Left lung (tissue), 10 donors: ENCODE results near the gene ALG9. TPM values are rescaled to one million over a fixed set of nuclear protein-coding genes. Genes with fewer than 3 reads are reported as not detected.
A peak's percentile ranks its signal among the peaks of the same experiment; 100 is the strongest.

Source experiments
- ATAC-seq: fragments of 200-7000 bp; cut with Tn5 transposase; one replicate; pipeline ENCODE4 v1.9.1; 2020; ENCODE audit warnings: moderate library complexity
- DNase-seq, 4 donors: peaks; one replicate each; pipeline ENCODE4 v3.0.0-alpha.2; 2013 to 2020
- H3K27ac ChIP-seq, 2 donors: fragments of 200-600 bp; sonication (generic) in 1 of 2; one replicate each; pipeline versions ENCODE4 v1.5.0 to v1.8.0; 2020 to 2021
- H3K27me3 ChIP-seq, 2 donors: fragments of 200-600 bp; sonication (generic) in 1 of 2; one replicate each; pipeline versions ENCODE4 v1.5.0 to v1.8.0; 2020 to 2021
- H3K36me3 ChIP-seq, 2 donors: fragments of 200-600 bp; sonication (generic) in 1 of 2; one replicate each; pipeline versions ENCODE4 v1.5.0 to v1.8.0; 2020 to 2021
- H3K4me1 ChIP-seq, 2 donors: fragments of 200-600 bp; one replicate each; pipeline ENCODE4 v1.8.0; 2021
- H3K4me3 ChIP-seq, 2 donors: fragments of 200-600 bp; sonication (generic) in 1 of 2; one replicate each; pipeline versions ENCODE4 v1.5.0 to v1.8.0; 2020 to 2021; ENCODE audit warnings: mild to moderate bottlenecking in 1 of 2
- H3K9me3 ChIP-seq, 2 donors: fragments of 200-600 bp; sonication (generic) in 1 of 2; one replicate each; pipeline versions ENCODE4 v1.5.0 to v1.8.0; 2020 to 2021
- intact Hi-C, 2 donors: fragments of 100-400 bp; cut with DNase I; formaldehyde crosslinking; loops; one replicate each; pipeline versions ENCODE4 v1.11.2 to v1.14.2; 2022
- polyA plus RNA-seq, 6 donors: library from polyadenylated mRNA; unstranded; fragments of 120-200 nt; gene quantifications; one replicate each; pipeline ENCODE4 v1.2.1, GENCODE V29; 2013; ENCODE audit not compliant: insufficient read length in 6 of 6
- total RNA-seq, 2 donors: library from RNA; stranded (reverse); fragmentation: NEBNext Ultra II Directional; extraction: Animal tissue kit (Norgen Biotek cat#: 25700); gene quantifications; one replicate each; pipeline ENCODE4 v1.2.1, GENCODE V29; 2021
- TF ChIP-seq, protein P1 (sequence below), 2 donors: fragments of 200-600 bp; sonication (generic) in 1 of 2; IDR thresholded peaks; one replicate each; pipeline versions ENCODE4 v1.5.0 to v1.8.0; 2021; ENCODE audit warnings: antibody characterized with exemption in 2 of 2
- donor health status: DM: no; HTN: yes; CAD: no.
- donor health status: DM: no; HTN: no; CAD: no.

The ALG9 gene
- total and polyA plus RNA-seq, 8 donors, result 27.5 to 51.0 (median 47.4) TPM

DNA sequence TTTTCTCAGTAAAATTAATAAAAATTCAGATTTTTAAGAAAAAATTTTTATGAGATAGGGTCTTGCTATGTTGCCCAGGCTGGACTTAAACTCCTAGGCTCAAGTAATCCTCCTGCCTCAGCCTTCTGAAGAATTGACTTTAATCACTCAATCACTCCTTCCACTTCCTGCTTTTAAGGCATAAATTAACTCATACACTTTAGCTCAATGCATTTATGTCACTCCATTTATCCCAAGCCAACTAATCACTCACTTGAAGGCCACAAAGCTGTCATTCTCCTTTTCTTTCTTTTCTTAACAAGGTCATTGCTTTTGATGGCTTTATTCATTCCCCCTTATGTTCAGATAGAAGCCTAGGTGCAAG is 877 bp downstream of the ALG9 start:
- peak in 1 of 4 donors; percentile 2 for DNase-seq
- H3K27me3 ChIP-seq, result no peaks in the 10 kb centered on the region
- peak overlapping the region; percentile 79 to 92 for H3K4me3 ChIP-seq
- H3K36me3 ChIP-seq, result peaks cover 0 to 29% of the 10 kb centered on the region in 2 donors
- peak overlapping the region; percentile 82 to 88 for H3K27ac ChIP-seq
- intact Hi-C loops, result loop anchor here in 1 of 2 donors (10.0 kb wide), 1 partner anchor 54 kb away; no protein-coding TSS in a partner anchor
- peaks cover 11 to 17% of the 10 kb centered on the region in 2 donors for H3K4me1 ChIP-seq
- ATAC-seq, result no peak
- TF ChIP-seq, protein P1, sequence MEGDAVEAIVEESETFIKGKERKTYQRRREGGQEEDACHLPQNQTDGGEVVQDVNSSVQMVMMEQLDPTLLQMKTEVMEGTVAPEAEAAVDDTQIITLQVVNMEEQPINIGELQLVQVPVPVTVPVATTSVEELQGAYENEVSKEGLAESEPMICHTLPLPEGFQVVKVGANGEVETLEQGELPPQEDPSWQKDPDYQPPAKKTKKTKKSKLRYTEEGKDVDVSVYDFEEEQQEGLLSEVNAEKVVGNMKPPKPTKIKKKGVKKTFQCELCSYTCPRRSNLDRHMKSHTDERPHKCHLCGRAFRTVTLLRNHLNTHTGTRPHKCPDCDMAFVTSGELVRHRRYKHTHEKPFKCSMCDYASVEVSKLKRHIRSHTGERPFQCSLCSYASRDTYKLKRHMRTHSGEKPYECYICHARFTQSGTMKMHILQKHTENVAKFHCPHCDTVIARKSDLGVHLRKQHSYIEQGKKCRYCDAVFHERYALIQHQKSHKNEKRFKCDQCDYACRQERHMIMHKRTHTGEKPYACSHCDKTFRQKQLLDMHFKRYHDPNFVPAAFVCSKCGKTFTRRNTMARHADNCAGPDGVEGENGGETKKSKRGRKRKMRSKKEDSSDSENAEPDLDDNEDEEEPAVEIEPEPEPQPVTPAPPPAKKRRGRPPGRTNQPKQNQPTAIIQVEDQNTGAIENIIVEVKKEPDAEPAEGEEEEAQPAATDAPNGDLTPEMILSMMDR (IDR thresholded peaks at IDR 0.05), result no peak
- no peaks in the 10 kb centered on the region for H3K9me3 ChIP-seq

DNA sequence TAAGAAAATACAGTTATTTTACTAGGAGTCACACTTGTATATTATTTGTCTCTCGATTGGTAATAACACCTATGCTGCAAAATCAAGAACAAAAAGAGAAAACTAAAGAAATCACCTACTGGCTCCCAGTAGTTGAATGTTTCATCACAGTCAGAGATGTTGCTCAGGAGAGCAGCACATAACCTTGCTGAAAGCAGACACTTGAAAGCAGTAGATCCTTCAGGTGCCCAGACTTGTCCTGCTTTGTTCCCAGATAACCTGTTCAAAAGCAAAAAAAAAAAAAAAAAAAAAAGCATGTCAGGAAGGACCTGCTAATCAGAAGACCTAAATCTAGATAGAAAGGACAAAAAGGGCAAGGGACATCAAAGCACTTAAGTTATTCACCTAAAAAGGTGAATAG is 1.3 kb downstream of the ALG9 start:
- DNase-seq, result no peak
- no peaks in the 10 kb centered on the region for H3K9me3 ChIP-seq
- H3K4me1 ChIP-seq, result peaks cover 11 to 17% of the 10 kb centered on the region in 2 donors
- TF ChIP-seq, protein P1 (IDR thresholded peaks at IDR 0.05), result no peak
- peak overlapping the region in 1 of 2 donors; percentile 92 for H3K4me3 ChIP-seq
- no peak for ATAC-seq
- H3K36me3 ChIP-seq, result peaks cover 0 to 29% of the 10 kb centered on the region in 2 donors
- intact Hi-C loops, result loop anchor here in 1 of 2 donors (10.0 kb wide), 1 partner anchor 55 kb away; no protein-coding TSS in a partner anchor
- H3K27ac ChIP-seq, result peak overlapping the region; percentile 82 to 88
- no peaks in the 10 kb centered on the region for H3K27me3 ChIP-seq

DNA sequence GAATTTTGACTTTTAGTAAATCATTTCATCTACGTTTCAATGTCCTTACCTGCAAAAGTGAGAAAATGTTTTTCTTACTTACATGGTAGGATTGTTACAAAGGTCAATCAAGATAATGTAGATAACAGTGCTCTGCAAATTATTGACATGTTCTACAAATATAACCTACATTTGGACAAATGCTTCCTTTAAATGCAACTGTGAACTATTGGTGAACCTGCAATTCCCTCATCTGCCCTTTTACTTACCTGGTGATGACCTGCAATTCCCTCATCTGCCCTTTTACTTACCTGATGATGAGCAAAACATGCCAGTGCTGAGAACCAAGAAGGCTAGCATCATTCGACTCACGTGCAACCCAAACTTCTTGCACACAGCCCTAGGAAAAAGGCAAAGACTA is 11.1 kb downstream of the ALG9 start:
- Histone ChIP-seq H3K4me3 (no peak overlapping the region), H3K27ac (no peak overlapping the region), H3K9me3 (no peaks in the 10 kb centered on the region), H3K4me1 (no peaks in the 10 kb centered on the region), H3K27me3 (no peaks in the 10 kb centered on the region), H3K36me3 (peaks cover 0 to 77% of the 10 kb centered on the region in 2 donors)
- DNase-seq, result no peak
- TF ChIP-seq, protein P1 (IDR thresholded peaks at IDR 0.05), result no peak
- no peak for ATAC-seq
- intact Hi-C loops, result no loop called here

DNA sequence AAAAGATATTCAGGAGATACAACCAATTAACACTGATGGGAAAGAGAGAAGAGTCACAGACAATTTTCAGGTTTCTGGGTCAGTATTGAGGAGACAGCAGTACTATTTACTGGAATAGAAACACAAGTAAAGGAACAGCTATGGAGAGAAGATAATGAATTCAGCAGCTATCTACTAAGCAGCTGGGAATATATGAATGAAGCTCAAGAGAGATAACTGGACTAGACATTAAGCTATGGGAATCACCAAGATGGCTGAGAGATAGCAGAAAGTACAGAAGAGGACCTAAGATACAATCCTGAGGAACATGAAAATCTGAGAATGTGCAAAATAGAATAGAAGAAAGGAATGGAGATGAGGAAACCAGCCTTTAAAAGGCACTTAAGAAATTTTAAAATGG is 15.9 kb downstream of the ALG9 start:
- Histone ChIP-seq H3K4me3 (no peak overlapping the region), H3K9me3 (no peaks in the 10 kb centered on the region), H3K36me3 (peaks cover 0 to 79% of the 10 kb centered on the region in 2 donors), H3K27ac (no peak overlapping the region), H3K27me3 (no peaks in the 10 kb centered on the region), H3K4me1 (no peaks in the 10 kb centered on the region)
- ATAC-seq, result no peak
- intact Hi-C loops, result no loop called here
- TF ChIP-seq, protein P1 (IDR thresholded peaks at IDR 0.05), result no peak
- no peak for DNase-seq

DNA sequence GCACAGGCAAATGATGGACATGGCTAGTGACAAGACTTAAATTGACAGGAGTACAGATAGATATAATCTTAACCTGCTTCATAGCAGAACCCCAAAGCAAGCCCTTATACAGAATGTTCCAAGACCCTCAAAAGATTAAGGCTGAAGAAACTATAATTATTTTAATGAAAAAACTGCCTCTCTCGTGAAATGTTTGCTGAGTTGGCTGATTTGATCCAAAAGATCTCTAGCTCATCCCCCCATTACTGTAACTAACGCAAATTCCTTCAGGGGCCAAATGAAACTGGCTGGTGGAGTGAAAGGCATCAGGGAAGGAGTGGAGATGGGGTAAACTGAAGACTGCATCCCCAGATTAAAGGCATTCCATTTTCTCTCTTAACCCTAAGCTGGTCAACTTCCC is 19.3 kb downstream of the ALG9 start:
- ATAC-seq (no peak), DNase-seq (no peak)
- Histone ChIP-seq H3K27ac (no peak overlapping the region), H3K9me3 (no peaks in the 10 kb centered on the region), H3K36me3 (peaks cover 0 to 71% of the 10 kb centered on the region in 2 donors), H3K27me3 (no peaks in the 10 kb centered on the region), H3K4me3 (no peak overlapping the region), H3K4me1 (peaks cover 0 to 5% of the 10 kb centered on the region in 2 donors)
- intact Hi-C loops, result no loop called here
- TF ChIP-seq, protein P1 (IDR thresholded peaks at IDR 0.05), result no peak
